Stimulated activated CD8-positive, alpha-beta memory T cell treated with anti-CD3 and anti-CD28 coated beads, Interleukin-4, amount 100 ng/mL, for 24 hours (primary cell): Measurements from ENCODE around the gene HLA-DQB1.
"Not testable (repeated sequence)": the region's sequence is repeated elsewhere in the genome, so short reads cannot be mapped to it uniquely, and the experiment has no call there.

Experiments used
- DNase-seq: peaks from one replicate; pipeline ENCODE4 v3.0.0-alpha.2; 2020; ENCODE audit warnings: low read depth

Gene HLA-DQB1

DNA sequence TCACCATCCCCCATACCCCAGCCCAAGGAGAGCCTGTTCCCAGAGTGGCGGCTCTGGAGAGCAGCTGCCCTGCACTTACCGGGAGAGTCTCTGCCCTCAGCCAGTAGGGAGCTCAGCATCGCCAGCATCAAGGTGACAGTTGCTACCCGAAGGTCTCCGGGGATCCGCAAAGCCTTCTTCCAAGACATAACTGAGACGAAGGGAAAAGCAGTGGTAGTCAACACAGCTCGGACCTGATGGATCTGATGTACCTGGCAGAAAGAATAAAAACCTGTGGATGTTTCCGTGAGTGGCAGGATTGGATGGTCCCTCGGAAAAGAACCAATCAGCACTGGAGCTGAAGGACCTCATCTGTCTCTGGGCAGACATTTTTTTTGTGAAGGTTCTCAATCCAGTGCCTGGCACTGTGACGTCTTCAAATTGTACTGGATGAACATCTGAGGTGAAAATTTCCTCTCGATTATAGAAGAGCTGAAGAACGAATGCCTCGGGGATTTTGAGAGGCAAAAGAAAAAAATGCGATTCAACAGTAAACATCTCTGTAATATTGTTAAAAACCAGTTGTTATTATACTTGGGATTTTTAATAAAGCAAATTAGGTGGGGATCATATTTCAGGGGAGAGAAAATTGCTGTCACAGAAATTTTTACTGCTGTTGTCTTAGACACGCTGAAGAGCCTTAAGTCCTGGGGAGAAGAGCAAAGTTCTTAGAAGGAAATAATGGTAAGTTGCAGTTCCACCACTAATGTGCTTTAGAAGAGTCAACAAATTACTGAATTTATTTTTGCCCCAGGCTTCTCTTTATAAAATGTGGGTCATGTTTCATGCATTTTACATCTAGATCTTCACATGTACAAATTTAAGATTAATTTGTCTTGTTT lies at the start of gene HLA-DQB1:
Gene HLA-DQB1 (minus strand): TSS at position 238 of the 881 bp plus-strand sequence. CDS start 50 bp downstream, at position 188.
- DNase-seq: no peak

DNA sequence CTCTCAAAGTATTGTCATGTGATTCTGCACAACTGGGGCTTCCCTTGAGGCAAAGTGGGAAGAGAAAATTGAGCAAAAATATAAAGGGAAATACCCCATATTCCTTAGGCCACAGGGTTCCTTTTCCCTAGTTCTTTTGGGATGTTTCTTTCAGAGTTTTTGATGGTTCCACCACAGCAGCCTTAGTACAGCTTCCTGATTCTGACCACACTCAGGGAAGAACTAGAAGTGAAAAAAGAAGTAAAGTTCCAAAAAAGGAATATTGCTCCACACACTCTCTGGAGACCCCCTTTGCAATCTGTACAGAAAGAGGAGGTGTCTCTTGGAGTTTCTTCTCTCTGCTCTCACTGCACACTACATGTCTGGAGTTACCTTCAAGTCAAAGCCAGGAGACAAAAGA lies 46.8 kb upstream of the HLA-DQB1 start:
- DNase-seq: no peak

GRCh38 chr6:32709625-32710024 lies 43.2 kb upstream of the HLA-DQB1 start:
- DNase-seq: no peak

GRCh38 chr6:32705164-32705563 lies 38.7 kb upstream of the HLA-DQB1 start:
- DNase-seq: not testable (repeated sequence)

- DNase-seq: no peak
Measured at GRCh38 chr6:32703347-32703746, 36.9 kb upstream of the HLA-DQB1 start.

GRCh38 chr6:32700391-32701040 lies 34.1 kb upstream of the HLA-DQB1 start:
- no peak for DNase-seq

DNA sequence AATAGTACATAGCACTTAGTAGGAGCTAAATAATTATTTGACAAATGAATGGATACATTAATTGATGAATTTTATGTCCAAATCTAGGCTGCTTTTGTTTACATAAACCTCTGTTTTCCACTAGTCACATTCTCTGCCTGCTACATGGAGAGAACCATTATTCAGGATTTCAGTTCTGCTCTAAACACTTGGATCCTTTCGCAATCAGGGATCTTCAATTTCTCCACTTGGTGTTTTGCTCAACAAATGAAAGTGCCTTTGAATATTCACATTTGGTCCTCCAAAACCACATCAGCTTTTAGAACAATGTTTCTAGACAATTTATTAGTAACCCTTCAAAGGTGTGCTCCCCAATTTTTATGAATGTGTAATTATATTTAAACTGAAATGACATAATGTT lies 30.6 kb upstream of the HLA-DQB1 start:
- no peak for DNase-seq

GRCh38 chr6:32692019-32692418 lies 25.6 kb upstream of the HLA-DQB1 start:
- no peak for DNase-seq

- DNase-seq: no peak
Measured at GRCh38 chr6:32689531-32690501, 23.4 kb upstream of the HLA-DQB1 start.

DNA sequence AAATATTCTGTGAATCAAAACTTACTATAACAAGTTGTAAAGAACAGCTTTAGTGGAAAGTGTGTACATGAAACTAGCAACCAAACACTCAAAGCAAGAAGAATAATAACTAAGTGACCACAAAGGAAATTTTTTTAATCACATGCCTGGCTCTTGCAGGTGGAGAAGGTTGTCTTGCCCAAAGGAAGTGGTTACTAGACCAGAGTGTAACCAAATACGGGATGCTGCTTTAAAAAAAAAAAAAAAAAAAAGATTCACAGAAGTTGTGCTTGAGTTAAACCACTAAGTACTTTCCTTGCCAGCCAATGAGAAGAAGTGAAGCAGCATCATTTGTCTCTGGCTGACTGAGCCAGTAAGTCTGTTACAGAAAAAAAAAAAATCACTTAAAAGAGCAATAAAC lies 19.1 kb upstream of the HLA-DQB1 start:
- no peak for DNase-seq

DNA sequence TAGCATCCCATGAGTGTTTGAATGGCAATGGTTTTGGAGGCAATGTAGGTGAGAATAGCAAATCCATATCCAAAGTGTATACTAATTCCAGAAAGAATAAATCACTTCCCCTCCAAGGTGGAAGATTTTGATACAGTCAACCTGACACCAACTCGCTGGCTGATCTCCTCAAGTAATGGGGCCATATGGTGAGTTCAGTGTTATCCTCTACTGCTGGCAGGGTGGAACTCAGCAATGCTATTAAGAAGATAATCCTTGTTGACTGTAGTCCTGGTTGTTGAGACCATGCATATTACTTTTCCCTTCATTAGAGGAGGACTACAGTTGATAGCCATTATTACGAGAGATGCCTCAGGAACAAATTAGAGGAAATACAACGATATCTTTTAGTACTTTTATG lies 17.8 kb upstream of the HLA-DQB1 start:
- DNase-seq: no peak

DNA sequence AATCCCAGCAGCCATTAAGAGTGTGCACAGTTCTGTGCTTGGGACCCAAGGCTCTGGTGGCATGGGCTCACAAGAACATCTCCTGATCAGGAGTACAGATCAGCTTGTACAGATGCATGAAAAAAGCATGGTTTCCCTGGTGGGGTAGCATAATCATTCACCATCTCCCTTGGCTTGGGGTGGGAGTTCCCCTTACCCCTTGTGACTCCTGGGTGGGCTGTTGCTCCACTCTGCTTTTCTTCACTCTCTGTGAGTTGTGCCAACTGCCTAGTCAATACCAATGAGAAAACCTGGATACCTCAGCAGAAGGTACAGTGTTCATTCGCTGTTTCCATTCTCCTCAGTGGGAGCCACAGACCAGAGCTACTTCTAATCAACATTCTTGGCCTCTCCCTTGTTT lies 13.6 kb upstream of the HLA-DQB1 start:
- no peak for DNase-seq

GRCh38 chr6:32679492-32679891 lies 13.0 kb upstream of the HLA-DQB1 start:
- no peak for DNase-seq

GRCh38 chr6:32674123-32674522 lies 7.7 kb upstream of the HLA-DQB1 start:
- not testable (repeated sequence) for DNase-seq

DNA sequence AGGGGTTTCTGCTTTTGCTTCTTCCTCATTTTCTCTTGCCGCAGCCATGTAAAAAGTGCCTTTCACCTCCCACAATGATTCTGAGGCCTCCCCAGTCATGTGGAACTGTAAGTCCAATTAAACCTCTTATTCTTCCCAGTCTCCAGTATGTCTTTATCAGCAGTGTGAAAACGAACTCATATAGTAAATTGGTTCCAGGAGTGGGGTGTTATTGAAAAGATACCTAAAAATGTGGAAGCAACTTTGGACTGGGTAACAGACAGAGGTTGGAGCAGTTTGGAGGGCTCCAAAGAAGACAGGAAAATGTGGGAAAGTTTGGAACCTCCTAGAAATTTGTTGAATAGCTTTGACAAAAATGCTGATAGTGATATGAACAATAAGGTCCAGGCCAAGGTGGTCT lies 5.5 kb upstream of the HLA-DQB1 start:
- DNase-seq: not testable (repeated sequence)

DNA sequence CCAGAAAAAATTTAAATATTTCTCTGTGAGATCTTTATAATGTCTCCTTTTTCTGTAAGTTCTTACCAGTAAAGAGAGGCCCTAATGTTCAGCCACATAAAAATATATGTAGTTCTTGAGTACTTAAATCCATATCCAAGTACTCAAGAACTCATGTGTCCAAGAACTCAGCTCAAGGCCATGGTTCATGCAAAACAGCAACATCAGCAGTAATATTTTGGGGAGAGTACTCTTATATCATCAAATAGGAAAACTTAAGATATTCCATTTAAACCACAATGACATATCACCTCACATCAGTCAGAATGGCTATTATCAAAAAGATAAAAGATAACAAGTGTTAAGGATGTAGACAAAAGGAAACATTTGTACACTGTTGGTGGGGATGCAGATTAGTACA lies 3.4 kb upstream of the HLA-DQB1 start:
- no peak for DNase-seq

DNA sequence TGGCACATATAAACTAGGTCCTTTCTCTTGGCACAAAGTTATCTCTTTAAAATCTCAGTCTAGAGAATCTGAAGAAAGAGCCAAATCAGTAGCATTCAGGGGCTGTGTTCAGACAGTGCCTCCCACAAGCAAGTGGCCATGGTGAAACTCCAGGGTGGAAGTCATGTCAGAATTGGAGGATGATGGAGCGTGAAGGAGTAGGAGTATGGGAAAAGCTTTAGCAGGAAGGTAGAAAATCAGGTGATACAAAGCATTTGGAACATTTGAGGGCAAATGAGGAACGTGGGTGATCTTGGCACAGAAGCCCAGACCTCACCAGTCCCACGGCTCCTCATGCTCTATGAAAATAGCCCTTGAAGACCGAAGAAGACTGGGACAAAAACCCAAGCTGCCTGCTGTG lies 2.8 kb upstream of the HLA-DQB1 start:
- DNase-seq: no peak

DNA sequence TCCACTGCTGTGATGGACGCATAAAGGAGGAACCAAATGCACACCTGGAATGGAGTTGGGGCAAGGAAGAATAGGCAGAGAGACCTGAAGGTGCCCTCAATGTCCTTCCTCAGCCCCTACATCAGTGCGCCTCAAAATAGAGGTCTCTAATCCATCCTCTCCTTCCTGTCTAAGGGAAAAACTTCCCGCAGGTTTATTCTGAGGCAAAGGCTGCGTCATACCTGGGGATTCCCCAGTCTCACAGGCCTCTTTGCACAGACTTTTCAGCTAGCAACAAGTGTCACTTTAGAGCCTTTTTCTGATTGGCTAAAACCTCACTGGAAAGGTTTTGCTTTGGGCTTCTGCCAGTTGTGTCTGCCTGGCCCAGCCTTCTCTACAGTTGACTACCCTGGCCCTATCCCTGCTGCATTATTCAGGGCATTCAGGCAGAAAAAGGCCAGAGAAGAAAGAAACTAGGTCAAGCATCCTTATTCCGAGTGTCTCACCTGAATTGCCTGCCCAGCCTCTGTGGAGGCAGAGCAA lies 1.8 kb upstream of the HLA-DQB1 start:
- peak; percentile 33 for DNase-seq

DNA sequence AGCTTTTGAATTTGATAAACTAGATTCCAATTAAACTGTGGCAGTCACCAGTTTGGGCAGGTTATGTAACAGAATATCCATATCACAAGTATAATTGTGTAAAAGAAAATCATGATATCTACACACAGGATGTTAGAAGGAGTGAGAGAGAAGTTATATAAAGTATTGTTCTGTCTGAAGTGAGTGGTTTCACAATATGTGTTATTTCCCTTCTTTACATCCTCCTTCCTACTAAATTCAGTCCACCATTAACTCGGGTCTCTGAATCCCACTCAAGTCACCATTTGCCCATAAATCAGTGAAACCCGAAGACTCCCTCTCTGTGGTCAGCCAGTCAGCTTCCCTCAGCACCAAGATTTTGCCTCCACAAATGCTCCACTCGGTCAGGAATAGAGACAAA lies 796 bp downstream of the HLA-DQB1 start:
- no peak for DNase-seq

DNA sequence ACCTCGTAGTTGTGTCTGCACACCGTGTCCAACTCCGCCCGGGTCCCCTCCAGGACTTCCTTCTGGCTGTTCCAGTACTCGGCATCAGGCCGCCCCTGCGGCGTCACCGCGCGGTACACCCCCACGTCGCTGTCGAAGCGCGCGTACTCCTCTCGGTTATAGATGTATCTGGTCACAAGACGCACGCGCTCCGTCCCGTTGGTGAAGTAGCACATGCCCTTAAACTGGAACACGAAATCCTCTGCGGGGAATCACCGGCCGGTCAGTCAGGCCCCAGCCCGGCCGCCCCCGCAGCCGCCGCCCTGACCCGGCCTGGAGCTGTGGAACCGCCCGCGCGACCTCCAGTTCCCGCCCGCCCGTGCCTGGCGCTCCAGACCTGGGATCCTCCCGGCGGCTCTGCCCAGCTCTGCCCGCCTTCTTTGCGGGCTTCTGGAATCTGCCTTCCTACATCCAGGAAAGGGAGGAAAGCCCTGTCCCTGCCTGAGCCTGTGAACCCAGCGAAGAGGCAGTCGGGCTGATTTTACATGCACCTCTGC lies 1.6 kb downstream of the HLA-DQB1 start:
- DNase-seq: peak; percentile 26

GRCh38 chr6:32664354-32664753 lies 2.1 kb downstream of the HLA-DQB1 start:
- no peak for DNase-seq

DNA sequence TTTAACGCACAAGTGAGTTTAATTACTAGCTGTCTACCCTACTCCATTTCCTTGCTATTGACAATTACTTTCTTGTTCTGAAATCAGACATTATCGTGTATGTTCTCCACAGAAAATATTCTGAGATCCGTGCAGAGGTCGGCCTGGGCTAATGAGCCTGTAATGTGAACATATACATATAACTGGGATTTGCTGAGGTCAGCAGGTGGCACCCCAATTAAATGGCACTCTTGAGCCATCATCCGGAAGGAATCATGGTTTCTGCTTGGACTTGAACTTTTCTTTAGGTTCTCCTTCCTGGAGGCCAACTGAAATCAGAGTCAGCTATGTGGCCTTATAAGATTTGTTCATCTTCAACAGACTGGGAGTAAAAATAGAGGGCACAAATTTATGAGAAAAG lies 3.6 kb downstream of the HLA-DQB1 start:
- DNase-seq: no peak
